Hepatocyte (in vitro differentiated cells): ENCODE data around the gene ETHE1. TPM values are rescaled to one million over a fixed set of nuclear protein-coding genes. Genes with fewer than 3 reads are reported as not detected.

ENCODE experiments used
- DNase-seq: peaks from one replicate; pipeline ENCODE4 v3.0.0-alpha.2; 2016; ENCODE audit warnings: low spot score
- H2AFZ ChIP-seq: fragments of 200-600 bp; sonication (generic); 2 replicates; pipeline ENCODE4 v1.6.0; 2016; ENCODE audit warnings: antibody characterized with exemption, mild to moderate bottlenecking
- H3K27ac ChIP-seq: fragments of 200-600 bp; sonication (generic); 2 replicates; pipeline ENCODE4 v1.5.1; 2016; ENCODE audit warnings: mild to moderate bottlenecking
- H3K27me3 ChIP-seq: fragments of 200-600 bp; sonication (generic); 2 replicates; pipeline ENCODE4 v1.6.1; 2016
- H3K36me3 ChIP-seq: fragments of 200-600 bp; sonication (generic); replicated peaks from 2 replicates; pipeline ENCODE4 v1.5.1; 2016; ENCODE audit warnings: low read depth; ENCODE audit not compliant: insufficient read depth
- H3K4me1 ChIP-seq: fragments of 200-600 bp; sonication (generic); 2 replicates; pipeline ENCODE4 v1.5.1; 2016; ENCODE audit warnings: mild to moderate bottlenecking, moderate library complexity; ENCODE audit not compliant: insufficient read depth
- H3K4me2 ChIP-seq: fragments of 200-600 bp; sonication (generic); 2 replicates; pipeline ENCODE4 v1.6.0; 2016
- H3K4me3 ChIP-seq: fragments of 200-600 bp; sonication (generic); 2 replicates; pipeline ENCODE4 v1.5.1; 2016; ENCODE audit warnings: mild to moderate bottlenecking
- H3K79me2 ChIP-seq: fragments of 200-600 bp; sonication (generic); 2 replicates; pipeline ENCODE4 v1.6.0; 2017; ENCODE audit warnings: mild to moderate bottlenecking
- H3K9me2 ChIP-seq: fragments of 200-600 bp; sonication (generic); replicated peaks from 2 replicates; pipeline ENCODE4 v1.6.0; 2017; ENCODE audit warnings: mild to moderate bottlenecking; ENCODE audit not compliant: insufficient read depth
- H3K9me3 ChIP-seq: fragments of 200-600 bp; sonication (generic); 2 replicates; pipeline ENCODE4 v1.5.1; 2016; ENCODE audit warnings: low read depth, mild to moderate bottlenecking
- H4K20me1 ChIP-seq: fragments of 200-600 bp; sonication (generic); 2 replicates; pipeline ENCODE4 v1.6.0; 2016; ENCODE audit warnings: mild to moderate bottlenecking; ENCODE audit not compliant: insufficient read depth, poor library complexity, severe bottlenecking
- EZH2 ChIP-seq: fragments of 200-600 bp; sonication (generic); IDR thresholded peaks from 2 replicates; pipeline ENCODE4 v1.6.1; 2016; ENCODE audit warnings: antibody characterized with exemption, mild to moderate bottlenecking, borderline replicate concordance
- EZH2phosphoT487 ChIP-seq: fragments of 200-600 bp; sonication (generic); IDR thresholded peaks from one replicate; pipeline ENCODE4 v1.6.1; 2018; ENCODE audit warnings: antibody characterized with exemption, mild to moderate bottlenecking, low read depth, moderate library complexity; ENCODE audit not compliant: unreplicated experiment, severe bottlenecking
- WGBS: methylation state at CpG from one replicate; pipeline ENCODE4 v1.1.6; 2016; ENCODE audit warnings: low lambda C conversion rate; ENCODE audit errors: missing lambda C conversion rate; 5-methylcytosine and 5-hydroxymethylcytosine counted together
- polyA plus RNA-seq: library from polyadenylated mRNA; unstranded; fragments of >200 nt; fragmentation: Nextera tagmentation; extraction: Ambion mirVana; gene quantifications from 2 replicates; pipeline ENCODE4 v1.2.1, GENCODE V29; 2016
- total RNA-seq: library from RNA; depleted of rRNA; stranded (reverse); fragments of >200 nt; gene quantifications from 2 replicates; pipeline ENCODE4 v1.2.3, GENCODE V29; 2014
- TF ChIP-seq, protein P1 (sequence below): fragments of 200-600 bp; sonication (generic); IDR thresholded peaks from 2 replicates; pipeline ENCODE4 v1.5.1; 2016; ENCODE audit warnings: antibody characterized with exemption, mild to moderate bottlenecking; ENCODE audit not compliant: poor library complexity

Gene ETHE1, protein sequence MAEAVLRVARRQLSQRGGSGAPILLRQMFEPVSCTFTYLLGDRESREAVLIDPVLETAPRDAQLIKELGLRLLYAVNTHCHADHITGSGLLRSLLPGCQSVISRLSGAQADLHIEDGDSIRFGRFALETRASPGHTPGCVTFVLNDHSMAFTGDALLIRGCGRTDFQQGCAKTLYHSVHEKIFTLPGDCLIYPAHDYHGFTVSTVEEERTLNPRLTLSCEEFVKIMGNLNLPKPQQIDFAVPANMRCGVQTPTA
- total RNA-seq (42.1 and 49.9 TPM in 2 replicates), polyA plus RNA-seq (47.0 and 65.1 TPM in 2 replicates)

DNA sequence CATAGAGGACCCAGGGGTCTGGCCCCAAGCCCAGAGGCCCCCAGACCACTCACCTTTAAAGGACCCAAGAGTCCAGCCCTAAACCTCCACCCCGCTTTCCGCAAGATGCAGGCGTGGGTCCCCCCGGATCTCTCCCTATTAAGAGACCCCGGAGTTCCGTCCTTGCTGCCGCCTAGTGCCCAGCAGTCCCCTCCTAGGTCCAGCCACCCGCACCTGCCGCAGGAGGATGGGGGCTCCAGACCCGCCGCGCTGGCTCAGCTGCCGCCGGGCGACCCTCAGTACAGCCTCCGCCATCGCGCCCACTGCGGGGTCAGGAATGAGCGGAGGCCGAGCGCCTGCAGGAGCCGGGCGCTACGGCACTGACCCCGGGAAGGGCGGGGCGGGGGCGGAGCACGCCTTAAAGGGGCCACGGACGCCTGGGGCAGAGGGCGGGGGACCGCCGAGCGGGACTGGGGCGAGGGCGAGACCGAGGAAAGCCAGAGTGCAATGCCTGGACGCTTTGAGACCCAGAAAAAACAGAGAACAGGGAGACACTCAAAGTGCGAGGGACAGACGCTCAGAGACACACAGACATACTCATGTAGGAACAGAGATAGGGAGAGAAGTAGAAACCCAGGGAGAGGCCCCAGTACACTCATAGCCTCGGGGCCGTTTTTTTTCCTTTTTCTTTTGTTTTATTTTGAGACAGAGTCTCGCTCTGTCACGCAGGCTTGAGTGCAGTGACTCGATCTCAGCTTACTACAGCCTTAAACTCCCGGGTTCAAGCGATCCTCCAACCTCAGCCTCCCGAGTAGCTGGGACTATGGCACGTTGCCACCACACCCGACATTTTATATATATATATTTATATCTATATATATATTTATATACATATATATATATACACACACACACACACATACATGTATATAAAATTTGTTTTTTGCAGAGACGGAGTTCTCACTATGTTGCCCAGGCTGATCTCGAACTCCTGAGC, at the start of gene ETHE1:
TSS of gene ETHE1 (minus strand) at position 318 of the 976 bp plus-strand sequence. CDS start at position 294, 24 bp downstream.
- Histone ChIP-seq H3K36me3 (no peaks in the 10 kb centered on the region), H3K9me2 (no peaks in the 10 kb centered on the region), H3K4me2 (peak within 1 kb of the TSS; percentile 82), H2AFZ (peak within 1 kb of the TSS; percentile 94), H3K4me1 (peaks cover 17% of the 10 kb centered on the region), H3K9me3 (no peaks in the 10 kb centered on the region), H4K20me1 (no peaks in the 10 kb centered on the region), H3K79me2 (peaks cover 37% of the 10 kb centered on the region), H3K27me3 (no peaks in the 10 kb centered on the region), H3K27ac (peak within 1 kb of the TSS; percentile 69), H3K4me3 (peak within 1 kb of the TSS; percentile 97)
- peak; percentile 87 for DNase-seq
- TF ChIP-seq, protein P1, sequence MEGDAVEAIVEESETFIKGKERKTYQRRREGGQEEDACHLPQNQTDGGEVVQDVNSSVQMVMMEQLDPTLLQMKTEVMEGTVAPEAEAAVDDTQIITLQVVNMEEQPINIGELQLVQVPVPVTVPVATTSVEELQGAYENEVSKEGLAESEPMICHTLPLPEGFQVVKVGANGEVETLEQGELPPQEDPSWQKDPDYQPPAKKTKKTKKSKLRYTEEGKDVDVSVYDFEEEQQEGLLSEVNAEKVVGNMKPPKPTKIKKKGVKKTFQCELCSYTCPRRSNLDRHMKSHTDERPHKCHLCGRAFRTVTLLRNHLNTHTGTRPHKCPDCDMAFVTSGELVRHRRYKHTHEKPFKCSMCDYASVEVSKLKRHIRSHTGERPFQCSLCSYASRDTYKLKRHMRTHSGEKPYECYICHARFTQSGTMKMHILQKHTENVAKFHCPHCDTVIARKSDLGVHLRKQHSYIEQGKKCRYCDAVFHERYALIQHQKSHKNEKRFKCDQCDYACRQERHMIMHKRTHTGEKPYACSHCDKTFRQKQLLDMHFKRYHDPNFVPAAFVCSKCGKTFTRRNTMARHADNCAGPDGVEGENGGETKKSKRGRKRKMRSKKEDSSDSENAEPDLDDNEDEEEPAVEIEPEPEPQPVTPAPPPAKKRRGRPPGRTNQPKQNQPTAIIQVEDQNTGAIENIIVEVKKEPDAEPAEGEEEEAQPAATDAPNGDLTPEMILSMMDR: peak; percentile 11
- TF ChIP-seq EZH2 (no peak), EZH2phosphoT487 (no peak)
- 11% methylated on average over 52 of the region's 54 CpGs for WGBS

DNA sequence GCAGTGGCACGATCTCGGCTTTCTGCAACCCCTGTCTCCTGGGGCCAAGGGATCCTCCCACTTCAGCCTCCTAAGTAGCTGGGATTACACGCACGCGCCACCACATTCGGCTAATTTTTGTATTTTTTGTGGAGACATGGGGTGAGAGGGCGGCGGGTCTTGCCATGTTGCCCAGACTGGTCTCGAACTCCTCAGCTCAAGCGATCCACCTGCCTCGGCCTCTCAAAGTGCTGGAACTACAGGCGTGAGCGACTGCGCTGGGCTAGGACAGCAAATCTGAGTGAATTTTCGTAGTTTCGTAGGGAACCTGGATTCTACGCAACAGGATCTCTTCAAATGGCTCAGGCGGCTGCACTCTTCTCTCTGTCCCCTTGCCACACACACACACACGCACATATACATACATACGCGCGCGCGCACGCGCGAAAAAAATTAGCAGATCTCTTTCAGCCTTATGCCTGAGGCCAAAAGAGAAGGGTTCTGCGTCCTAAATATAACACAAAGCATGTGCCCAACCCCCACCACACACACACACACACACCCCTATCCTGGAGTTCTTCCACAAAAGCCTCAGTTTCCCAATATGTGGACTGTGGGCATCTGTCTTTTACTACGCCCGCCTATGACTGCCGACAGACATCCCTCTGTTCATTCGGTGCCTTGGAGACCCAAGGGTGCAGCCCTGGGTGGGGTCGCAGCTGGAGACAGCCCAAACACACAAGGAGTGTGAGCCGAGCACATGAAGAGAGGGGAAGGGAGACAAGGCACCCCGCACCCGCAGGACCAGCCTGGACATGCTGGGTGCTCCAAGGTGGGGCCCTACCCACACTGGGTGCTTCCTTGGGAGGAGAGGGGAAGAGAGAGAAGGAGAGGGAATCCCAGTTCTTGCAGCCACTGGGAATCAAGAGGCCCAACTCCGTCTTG, 49.2 kb upstream of the ETHE1 start:
- TF ChIP-seq EZH2phosphoT487 (no peak), EZH2 (no peak)
- TF ChIP-seq, protein P1: no peak
- Histone ChIP-seq H3K9me3 (no peaks in the 10 kb centered on the region), H3K4me3 (peak overlapping the region; percentile 0), H3K27me3 (no peaks in the 10 kb centered on the region), H3K27ac (peak overlapping the region; percentile 71), H4K20me1 (no peaks in the 10 kb centered on the region), H3K9me2 (no peaks in the 10 kb centered on the region), H3K36me3 (no peaks in the 10 kb centered on the region), H2AFZ (peak overlapping the region; percentile 73), H3K79me2 (peaks cover 25% of the 10 kb centered on the region), H3K4me1 (peaks cover 15% of the 10 kb centered on the region), H3K4me2 (peak overlapping the region; percentile 75)
- DNase-seq: no peak
- 84% methylated on average over 37 of the region's 37 CpGs for WGBS

DNA sequence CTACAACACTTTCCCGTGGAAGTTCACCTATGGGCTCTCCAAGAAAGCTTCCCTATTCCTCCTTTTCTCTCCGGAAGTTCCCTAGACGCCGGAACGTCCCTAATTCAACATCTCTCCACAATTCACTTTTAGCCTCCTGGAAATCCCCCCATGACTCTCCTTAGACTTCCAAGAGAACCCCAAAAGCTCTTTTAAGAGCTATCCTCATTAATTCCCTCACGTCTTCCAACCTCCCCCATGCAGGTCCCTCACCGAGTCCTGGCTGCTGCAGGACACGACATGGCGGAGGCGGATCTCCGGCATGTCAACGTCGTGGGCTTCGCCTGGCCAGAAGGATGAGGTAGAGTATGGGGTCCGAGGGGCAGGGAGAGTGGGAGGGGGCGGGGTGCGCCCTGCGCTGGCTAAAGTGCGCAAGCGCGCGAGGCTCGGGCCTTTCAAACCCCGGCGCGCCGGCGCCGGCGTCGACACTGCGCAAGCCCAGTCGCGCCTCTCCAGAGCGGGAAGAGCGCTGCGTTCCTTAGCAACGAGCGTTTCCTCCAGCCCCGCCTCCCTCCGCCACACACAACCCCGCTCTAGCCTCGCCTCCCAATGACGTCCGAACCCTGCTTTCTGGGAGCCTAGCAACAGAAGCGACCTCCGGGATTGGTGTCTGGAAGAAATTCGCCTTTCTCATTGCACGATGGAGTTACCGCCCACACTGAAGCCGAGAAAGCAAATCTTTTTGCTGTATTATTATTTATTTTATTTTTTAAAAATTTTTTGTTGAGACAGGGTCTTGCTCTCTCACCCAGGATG, 48.4 kb upstream of the ETHE1 start, which contains the start of the genes PINLYP and XRCC1:
TSS of gene PINLYP (plus strand) at position 646 of the 795 bp plus-strand sequence. CDS start 1,391 bp downstream, outside the sequence.
TSS of gene XRCC1 (minus strand) at position 372 of the 795 bp plus-strand sequence. CDS start at position 303, 69 bp downstream.
- peaks cover 31% of the 10 kb centered on the region for H3K79me2 ChIP-seq
- H3K4me1 ChIP-seq: peaks cover 10% of the 10 kb centered on the region
- H3K27me3 ChIP-seq: no peaks in the 10 kb centered on the region
- under 1% methylated on average over 51 of the region's 51 CpGs for WGBS
- H3K36me3 ChIP-seq: no peaks in the 10 kb centered on the region
- peak; percentile 99 for DNase-seq
- H3K9me2 ChIP-seq: no peaks in the 10 kb centered on the region
- peak within 1 kb of the TSS; percentile 75 for H3K4me2 ChIP-seq
- no peaks in the 10 kb centered on the region for H3K9me3 ChIP-seq
- H3K27ac ChIP-seq: peak within 1 kb of the TSS; percentile 83
- H4K20me1 ChIP-seq: no peaks in the 10 kb centered on the region
- peak within 1 kb of the TSS; percentile 50 for H3K4me3 ChIP-seq
- H2AFZ ChIP-seq: peak within 1 kb of the TSS; percentile 84
- TF ChIP-seq EZH2phosphoT487 (no peak), EZH2 (no peak)
- TF ChIP-seq, protein P1: no peak
